Loucy (cell line): ENCODE data around the gene SAMD4A.

Source experiments
- EZH2phosphoT487 ChIP-seq: fragments of 200-600 bp; IDR thresholded peaks from 2 replicates; pipeline ENCODE4 v1.6.1; 2018; ENCODE audit warnings: antibody characterized with exemption, mild to moderate bottlenecking, moderate library complexity, borderline replicate concordance
- TF ChIP-seq, protein P1 (sequence below): fragments of 200-600 bp; sonication (generic); conservative IDR thresholded peaks from 2 replicates; pipeline ENCODE4 v1.5.1; 2014; ENCODE audit warnings: mild to moderate bottlenecking, antibody characterized with exemption, low read length

DNA sequence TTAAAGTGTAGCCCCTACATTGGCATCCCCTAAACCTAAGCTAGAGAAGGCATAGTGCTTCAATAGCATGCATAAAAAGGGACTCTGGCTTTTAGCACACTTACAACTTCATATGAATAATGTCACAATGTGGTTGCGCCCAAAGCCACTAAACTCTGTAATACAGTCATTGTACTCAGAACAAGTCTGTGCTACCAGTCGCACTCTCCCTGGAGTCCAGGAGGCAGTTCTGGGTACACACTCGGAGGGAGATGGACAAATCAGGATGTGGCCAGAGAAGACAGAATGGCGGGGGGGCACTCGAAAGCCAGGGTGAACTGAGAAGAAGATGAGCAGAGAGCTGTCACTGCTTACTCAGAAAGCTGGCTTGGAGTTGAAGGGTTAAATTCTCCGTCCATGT, 10.6 kb downstream of the SAMD4A start:
- TF ChIP-seq, protein P1, sequence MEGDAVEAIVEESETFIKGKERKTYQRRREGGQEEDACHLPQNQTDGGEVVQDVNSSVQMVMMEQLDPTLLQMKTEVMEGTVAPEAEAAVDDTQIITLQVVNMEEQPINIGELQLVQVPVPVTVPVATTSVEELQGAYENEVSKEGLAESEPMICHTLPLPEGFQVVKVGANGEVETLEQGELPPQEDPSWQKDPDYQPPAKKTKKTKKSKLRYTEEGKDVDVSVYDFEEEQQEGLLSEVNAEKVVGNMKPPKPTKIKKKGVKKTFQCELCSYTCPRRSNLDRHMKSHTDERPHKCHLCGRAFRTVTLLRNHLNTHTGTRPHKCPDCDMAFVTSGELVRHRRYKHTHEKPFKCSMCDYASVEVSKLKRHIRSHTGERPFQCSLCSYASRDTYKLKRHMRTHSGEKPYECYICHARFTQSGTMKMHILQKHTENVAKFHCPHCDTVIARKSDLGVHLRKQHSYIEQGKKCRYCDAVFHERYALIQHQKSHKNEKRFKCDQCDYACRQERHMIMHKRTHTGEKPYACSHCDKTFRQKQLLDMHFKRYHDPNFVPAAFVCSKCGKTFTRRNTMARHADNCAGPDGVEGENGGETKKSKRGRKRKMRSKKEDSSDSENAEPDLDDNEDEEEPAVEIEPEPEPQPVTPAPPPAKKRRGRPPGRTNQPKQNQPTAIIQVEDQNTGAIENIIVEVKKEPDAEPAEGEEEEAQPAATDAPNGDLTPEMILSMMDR = no peak
- TF ChIP-seq EZH2phosphoT487 = no peak
